MM.1S (cell line): ENCODE results near the gene OTC.

Source experiments
- EZH2 ChIP-seq: fragments of 300-600 bp; sonication (generic); optimal IDR thresholded peaks from 2 replicates; pipeline ENCODE3; 2017; ENCODE audit warnings: low read depth, mild to moderate bottlenecking, antibody characterized with exemption, low read length, mixed read lengths
- TF ChIP-seq, protein P1 (sequence below): fragments of 300-600 bp; sonication (generic); IDR thresholded peaks from 2 replicates; pipeline ENCODE4 v1.5.1; 2016; ENCODE audit warnings: antibody characterized with exemption, low read length, mixed read lengths

DNA sequence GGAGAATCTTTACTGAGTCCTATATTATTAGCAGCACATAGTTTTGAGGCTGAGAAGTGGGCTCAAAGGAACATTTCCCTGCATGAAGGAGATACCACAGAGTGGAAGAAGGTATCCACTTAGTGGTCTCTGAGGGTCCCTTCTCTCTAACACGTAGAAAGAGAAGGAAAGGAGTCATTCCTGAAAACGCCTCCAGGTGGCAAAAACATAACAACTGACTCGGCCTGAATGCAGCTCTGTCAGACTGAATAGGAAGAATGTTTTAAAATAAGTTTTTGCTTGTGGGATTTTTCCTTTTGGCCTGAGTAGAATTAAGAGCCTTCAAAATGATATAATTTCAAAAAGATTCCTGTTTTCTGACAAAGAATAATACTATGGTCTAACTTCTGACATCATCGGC is 48.4 kb upstream of the OTC start:
- no peak for TF ChIP-seq EZH2
- TF ChIP-seq, protein P1, sequence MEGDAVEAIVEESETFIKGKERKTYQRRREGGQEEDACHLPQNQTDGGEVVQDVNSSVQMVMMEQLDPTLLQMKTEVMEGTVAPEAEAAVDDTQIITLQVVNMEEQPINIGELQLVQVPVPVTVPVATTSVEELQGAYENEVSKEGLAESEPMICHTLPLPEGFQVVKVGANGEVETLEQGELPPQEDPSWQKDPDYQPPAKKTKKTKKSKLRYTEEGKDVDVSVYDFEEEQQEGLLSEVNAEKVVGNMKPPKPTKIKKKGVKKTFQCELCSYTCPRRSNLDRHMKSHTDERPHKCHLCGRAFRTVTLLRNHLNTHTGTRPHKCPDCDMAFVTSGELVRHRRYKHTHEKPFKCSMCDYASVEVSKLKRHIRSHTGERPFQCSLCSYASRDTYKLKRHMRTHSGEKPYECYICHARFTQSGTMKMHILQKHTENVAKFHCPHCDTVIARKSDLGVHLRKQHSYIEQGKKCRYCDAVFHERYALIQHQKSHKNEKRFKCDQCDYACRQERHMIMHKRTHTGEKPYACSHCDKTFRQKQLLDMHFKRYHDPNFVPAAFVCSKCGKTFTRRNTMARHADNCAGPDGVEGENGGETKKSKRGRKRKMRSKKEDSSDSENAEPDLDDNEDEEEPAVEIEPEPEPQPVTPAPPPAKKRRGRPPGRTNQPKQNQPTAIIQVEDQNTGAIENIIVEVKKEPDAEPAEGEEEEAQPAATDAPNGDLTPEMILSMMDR = no peak
